Choroid plexus epithelial cell (primary cell): Measurements from ENCODE around the gene L3MBTL1.

Experiments
- DNase-seq: peaks from one replicate; pipeline ENCODE4 v3.0.0-alpha.2; 2010; ENCODE audit warnings: low read depth
- H3K4me3 ChIP-seq: 2 replicates; pipeline ENCODE4 v1.5.1; 2011; ENCODE audit warnings: low read depth, mild to moderate bottlenecking, control low read depth, low read length, moderate library complexity
- CTCF ChIP-seq: conservative IDR thresholded peaks from 2 replicates; pipeline ENCODE4 v1.5.1; 2011; ENCODE audit warnings: low read depth, mild to moderate bottlenecking, control low read depth, inconsistent platforms, low read length, moderate library complexity

Gene L3MBTL1

GRCh38 chr20:43545837-43546578 lies 38.5 kb downstream of the L3MBTL1 start:
- no peak overlapping the region for H3K4me3 ChIP-seq
- TF ChIP-seq CTCF = no peak
- DNase-seq = no peak

GRCh38 chr20:43548273-43548880 lies 40.9 kb downstream of the L3MBTL1 start:
- no peak for TF ChIP-seq CTCF
- H3K4me3 ChIP-seq = no peak overlapping the region
- no peak for DNase-seq

GRCh38 chr20:43549416-43550065 lies 42.0 kb downstream of the L3MBTL1 start:
- TF ChIP-seq CTCF = no peak
- no peak overlapping the region for H3K4me3 ChIP-seq
- DNase-seq = no peak

GRCh38 chr20:43550456-43550855 lies 43.0 kb downstream of the L3MBTL1 start:
- TF ChIP-seq CTCF = no peak
- DNase-seq = no peak
- H3K4me3 ChIP-seq = no peak overlapping the region

- no peak overlapping the region for H3K4me3 ChIP-seq
- TF ChIP-seq CTCF = no peak
- no peak for DNase-seq
Measured at GRCh38 chr20:43554369-43554768, 46.9 kb downstream of the L3MBTL1 start.

GRCh38 chr20:43558412-43559146 lies 51.1 kb downstream of the L3MBTL1 start, which contains the start of gene SGK2:
Gene SGK2, plus strand, starts transcription at chr20:43559027. Its CDS starts 7,469 bp downstream, at chr20:43566496.
- H3K4me3 ChIP-seq = no peak within 1 kb of the TSS
- DNase-seq = no peak
- TF ChIP-seq CTCF = no peak
